Aorta (tissue), 5 donors: Measurements from ENCODE around the gene GUCD1. TPM values are rescaled to one million over a fixed set of nuclear protein-coding genes. Genes with fewer than 3 reads are reported as not detected.
A peak's percentile ranks its signal among the peaks of the same experiment; 100 is the strongest.
"Not testable (repeated sequence)": the region's sequence is repeated elsewhere in the genome, so short reads cannot be mapped to it uniquely, and the experiment has no call there.

ENCODE experiments used
- ATAC-seq: fragments of 200-7000 bp; cut with Tn5 transposase; one replicate; pipeline ENCODE4 v1.9.1; 2022; ENCODE audit warnings: moderate library complexity; ENCODE audit not compliant: low FRiP score
- DNase-seq, 2 donors: peaks; one replicate each; pipeline ENCODE4 v3.0.0-alpha.2; 2020
- H3K27ac ChIP-seq, 2 donors: one replicate each; pipeline ENCODE4 v1.5.1; 2013; ENCODE audit warnings: low read length in 2 of 2, mild to moderate bottlenecking in 2 of 2, moderate library complexity in 2 of 2, control low read depth in 1 of 2, inconsistent platforms in 1 of 2, low read depth in 1 of 2
- H3K27me3 ChIP-seq, 2 donors: one replicate each; pipeline ENCODE4 v1.6.1; 2013; ENCODE audit warnings: control low read depth in 1 of 2, low read length in 1 of 2, mild to moderate bottlenecking in 1 of 2, moderate library complexity in 1 of 2; ENCODE audit not compliant: insufficient read depth in 2 of 2, control insufficient read depth in 1 of 2
- H3K36me3 ChIP-seq, 2 donors: one replicate each; pipeline ENCODE4 v1.6.1; 2013; ENCODE audit warnings: control low read depth in 1 of 2, low read length in 1 of 2, mild to moderate bottlenecking in 1 of 2; ENCODE audit not compliant: insufficient read depth in 2 of 2, control insufficient read depth in 1 of 2
- H3K4me1 ChIP-seq, 2 donors: one replicate each; pipeline ENCODE4 v1.6.1; 2013; ENCODE audit warnings: low read length in 2 of 2, control low read depth in 1 of 2, mild to moderate bottlenecking in 1 of 2, moderate library complexity in 1 of 2; ENCODE audit not compliant: insufficient read depth in 2 of 2, control insufficient read depth in 1 of 2
- H3K4me3 ChIP-seq, 2 donors: one replicate each; pipeline ENCODE4 v1.5.1; 2013; ENCODE audit warnings: low read length in 2 of 2, control low read depth in 1 of 2, mild to moderate bottlenecking in 1 of 2
- H3K9me3 ChIP-seq: one replicate; pipeline ENCODE4 v1.6.1; 2013; ENCODE audit warnings: mild to moderate bottlenecking, low read length; ENCODE audit not compliant: control insufficient read depth
- WGBS, 2 donors: extraction: QIAGEN DNeasy Blood & Tissue Kit; methylation state at CpG; one replicate each; pipeline ENCODE4 v1.1.7; 2013; 5-methylcytosine and 5-hydroxymethylcytosine counted together
- intact Hi-C, 2 donors: fragments of 100-400 bp; cut with DNase I; formaldehyde crosslinking; loops; one replicate each; pipeline versions ENCODE4 v1.14.2 to v1.15.0; 2022
- polyA plus RNA-seq, 2 donors: library from polyadenylated mRNA; stranded (reverse); fragments of 200-250 nt; gene quantifications; one replicate each; pipeline ENCODE4 v1.2.3, GENCODE V29; 2013
- total RNA-seq, 2 donors: library from RNA; stranded (reverse); fragmentation: NEBNext Ultra II Directional; extraction: Animal tissue kit (Norgen Biotek cat#: 25700); gene quantifications; one replicate each; pipeline ENCODE4 v1.2.1, GENCODE V29; 2021
- donor health status: healthy with polysubstance abuse.
- donor health status: Bipolar disorder and iron deficiency.
- donor health status: DM: no; HTN: no; CAD: no.
- donor health status: DM: no; HTN: no; CAD: no.
- donor health status: DM: yes; HTN: yes; CAD: no.

Gene GUCD1
- total and polyA plus RNA-seq, 4 donors, result 42.2 to 71.6 (median 63.8) TPM

DNA sequence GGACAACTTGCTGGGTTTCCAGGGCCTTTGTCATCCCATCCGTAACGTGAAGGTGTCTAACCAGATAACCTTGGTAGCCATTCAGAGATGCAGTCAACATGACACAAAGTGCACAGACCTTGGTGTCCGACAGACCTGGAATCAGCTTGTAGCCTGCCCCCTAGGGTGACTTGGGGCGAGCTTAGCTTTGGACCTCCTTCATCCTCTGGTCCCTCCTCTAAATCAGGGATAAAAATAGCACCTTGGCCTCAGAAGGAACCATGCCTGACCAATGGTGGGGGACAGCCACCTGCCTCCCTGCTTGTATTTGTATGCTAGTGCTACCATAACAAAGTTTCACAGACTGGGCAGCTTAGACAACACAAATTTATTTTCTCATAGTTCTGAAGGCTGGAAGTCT is 4.5 kb upstream of the GUCD1 start:
- DNase-seq, result peak in 1 of 2 donors; percentile 2
- 31 to 32% methylated on average over 4 of the region's 4 CpGs for WGBS, 2 donors
- Histone ChIP-seq H3K27me3 (no peaks in the 10 kb centered on the region), H3K27ac (no peak overlapping the region), H3K9me3 (no peaks in the 10 kb centered on the region), H3K36me3 (peaks cover 0 to 3% of the 10 kb centered on the region in 2 donors), H3K4me1 (peaks cover 0 to 9% of the 10 kb centered on the region in 2 donors), H3K4me3 (no peak overlapping the region)
- ATAC-seq, result no peak
- intact Hi-C loops, result no loop called here

DNA sequence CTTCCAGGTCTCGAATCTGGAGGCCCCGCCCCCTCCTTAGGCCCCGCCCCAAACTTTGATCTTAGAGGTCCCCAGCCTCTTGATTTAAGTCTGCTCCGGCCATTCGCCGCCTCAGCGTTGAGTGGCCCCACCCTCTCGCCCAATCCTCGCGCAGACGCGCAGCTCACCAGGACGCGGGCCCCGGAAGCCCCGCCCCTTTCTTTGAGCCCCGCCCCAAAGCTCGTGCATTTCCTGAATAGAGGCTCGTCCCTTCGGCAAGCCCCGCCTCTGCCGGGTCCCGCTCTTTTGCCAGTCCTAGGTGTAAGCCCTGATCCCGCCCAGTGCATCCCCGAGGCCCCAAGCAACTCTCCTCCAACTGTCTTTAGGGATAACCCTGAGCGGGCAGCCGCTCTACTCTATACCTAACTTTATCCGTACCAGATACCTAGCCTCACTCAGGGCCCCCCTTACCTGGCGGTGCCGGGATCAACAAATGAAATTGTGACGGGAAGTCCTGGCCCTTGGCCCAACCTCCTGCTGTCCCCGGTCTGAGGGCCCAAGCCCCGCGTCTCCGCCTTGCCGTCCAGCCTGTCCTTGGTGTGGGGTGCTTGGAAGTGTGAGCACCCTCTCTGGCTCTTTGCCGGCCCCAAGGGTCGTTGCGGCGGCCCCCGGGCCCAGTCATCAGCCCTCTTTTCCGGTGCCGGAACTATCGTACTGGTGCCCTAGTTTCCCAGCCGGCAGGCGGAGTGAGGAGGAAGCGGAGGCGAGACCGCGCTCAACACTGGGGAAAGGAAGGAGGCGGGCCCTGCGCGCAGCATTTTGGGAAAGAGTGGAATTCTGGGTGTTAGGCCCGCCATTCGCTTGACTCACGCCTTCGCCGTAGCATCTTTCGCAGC is 464 bp upstream of the GUCD1 start, which contains the start of gene SNRPD3:
SNRPD3 (plus strand) TSS at position 835 of the 875 bp plus-strand sequence. CDS start 1,676 bp downstream, outside the sequence.
- peaks cover 0 to 3% of the 10 kb centered on the region in 2 donors for H3K36me3 ChIP-seq
- WGBS, 2 donors, result 0% methylated on average over 54 to 59 of the region's 59 CpGs
- intact Hi-C loops, result no loop called here
- peak within 1 kb of the TSS; percentile 72 to 83 for H3K4me3 ChIP-seq
- peak within 1 kb of the TSS; percentile 32 to 94 for H3K27ac ChIP-seq
- ATAC-seq (peak; percentile 97), DNase-seq (peak; percentile 100)
- H3K4me1 ChIP-seq, result peaks cover 4 to 5% of the 10 kb centered on the region in 2 donors
- H3K9me3 ChIP-seq, result no peaks in the 10 kb centered on the region
- H3K27me3 ChIP-seq, result no peaks in the 10 kb centered on the region

DNA sequence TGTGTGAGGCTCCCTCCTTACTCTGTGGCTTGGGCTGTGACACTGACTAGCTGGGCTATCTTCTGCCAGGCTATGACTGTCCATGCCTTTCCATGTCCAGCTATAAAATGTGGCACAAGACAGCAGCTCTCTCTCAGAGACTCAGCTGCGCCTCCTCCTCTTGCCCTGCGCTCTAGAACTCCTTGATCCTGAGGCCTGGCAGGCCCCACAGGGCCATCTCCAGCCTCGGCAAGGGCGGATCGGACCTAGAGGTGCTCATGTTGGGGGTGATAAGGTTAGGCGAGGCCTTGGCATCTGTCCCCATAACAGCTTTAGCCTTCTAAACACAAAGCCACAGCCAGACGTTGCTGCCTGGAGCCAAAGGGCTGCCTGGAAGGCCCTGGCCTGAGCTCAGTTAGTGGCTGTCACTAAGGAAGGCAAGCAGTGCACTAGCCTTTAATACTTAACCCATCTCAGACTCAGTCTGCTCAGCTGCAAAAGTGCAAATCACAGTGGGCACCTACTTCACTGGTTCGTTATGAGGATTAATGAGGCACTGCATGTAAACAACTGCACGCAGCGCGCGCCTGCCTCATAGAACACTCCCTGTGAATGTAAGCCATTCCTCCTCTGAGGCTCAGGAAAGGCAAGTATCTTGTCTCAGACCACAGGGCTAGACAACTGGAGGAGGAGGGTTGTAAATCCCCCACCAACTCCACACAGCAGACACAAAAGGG is 1.2 kb downstream of the GUCD1 start:
- no peaks in the 10 kb centered on the region for H3K27me3 ChIP-seq
- peak overlapping the region; percentile 69 to 72 for H3K4me3 ChIP-seq
- H3K9me3 ChIP-seq, result no peaks in the 10 kb centered on the region
- 22 to 33% methylated on average over 11 to 12 of the region's 12 CpGs for WGBS, 2 donors
- H3K4me1 ChIP-seq, result peaks cover 4 to 5% of the 10 kb centered on the region in 2 donors
- intact Hi-C loops, result no loop called here
- DNase-seq (peak in 1 of 2 donors; percentile 68), ATAC-seq (no peak)
- peak overlapping the region in 1 of 2 donors; percentile 7 for H3K27ac ChIP-seq
- H3K36me3 ChIP-seq, result peaks cover 0 to 3% of the 10 kb centered on the region in 2 donors

DNA sequence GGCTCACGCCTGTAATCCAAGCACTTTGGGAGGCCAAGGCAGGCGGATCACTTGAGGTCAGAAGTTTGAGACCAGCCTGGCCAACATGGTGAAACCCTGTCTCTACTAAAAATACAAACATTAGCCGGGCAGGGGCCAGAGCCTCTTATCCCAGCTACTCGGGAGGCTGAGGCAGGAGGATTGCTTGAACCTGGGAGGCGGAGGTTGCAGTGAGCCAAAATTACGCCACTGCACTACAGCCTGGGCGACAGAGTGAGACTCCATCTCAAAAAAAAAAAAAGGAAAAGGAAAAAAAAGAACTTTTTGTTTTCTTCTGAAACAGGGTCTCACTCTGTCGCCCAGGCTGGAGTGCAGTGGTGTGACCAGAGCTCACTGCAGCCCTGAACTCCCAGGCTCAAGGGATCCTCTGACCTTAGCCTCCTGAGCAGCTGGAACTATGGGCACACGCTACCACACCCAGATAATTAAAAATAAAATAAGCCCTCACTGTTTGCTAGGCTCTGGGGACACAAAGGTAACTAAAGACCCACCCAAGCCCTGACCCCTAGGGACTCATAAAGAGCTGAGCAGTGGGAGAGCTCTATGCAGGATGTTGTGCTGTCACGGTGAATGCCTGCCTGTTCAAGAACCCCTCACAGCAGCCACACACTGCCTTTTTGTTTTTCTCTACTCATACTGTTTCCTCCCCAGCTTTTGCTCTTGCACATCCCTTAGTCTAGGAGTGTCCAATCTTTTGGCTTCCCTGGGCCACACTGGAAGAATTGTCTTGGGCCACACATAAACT is 2.2 kb downstream of the GUCD1 start:
- 81 to 85% methylated on average over 10 of the region's 10 CpGs for WGBS, 2 donors
- H3K27ac ChIP-seq, H3K9me3 ChIP-seq, H3K4me3 ChIP-seq, H3K36me3 ChIP-seq, intact Hi-C loops, H3K4me1 ChIP-seq, ATAC-seq, H3K27me3 ChIP-seq, DNase-seq: not testable (repeated sequence)

DNA sequence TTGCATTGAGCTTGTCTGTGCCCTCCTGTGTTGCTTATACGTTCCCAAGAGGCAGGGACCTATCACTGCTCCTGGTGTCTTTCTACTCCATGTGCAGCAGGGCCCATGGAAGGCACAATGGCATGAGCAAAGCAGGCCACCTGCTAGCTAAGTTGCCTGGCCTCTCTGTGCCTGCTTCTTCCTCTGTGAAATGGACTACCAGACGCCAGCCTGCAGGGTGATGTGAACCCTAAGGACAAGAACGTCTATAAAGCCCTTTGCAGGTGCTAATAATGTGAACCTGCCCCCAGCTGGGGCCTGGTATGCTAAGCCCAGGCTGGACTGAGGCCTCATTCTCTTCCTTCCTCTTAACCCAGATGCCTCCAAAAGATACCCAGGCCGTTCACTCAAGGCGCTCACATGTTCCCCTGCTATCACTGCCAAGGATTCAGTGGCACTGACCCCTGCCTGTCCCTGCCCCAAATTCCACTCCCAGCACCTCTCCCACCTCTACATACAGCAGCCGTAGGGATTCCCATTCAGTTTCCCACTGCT is 4.0 kb downstream of the GUCD1 start:
- no peak overlapping the region for H3K4me3 ChIP-seq
- intact Hi-C loops, result no loop called here
- H3K36me3 ChIP-seq, result peaks cover 0 to 1% of the 10 kb centered on the region in 2 donors
- WGBS, 2 donors, result 77 to 82% methylated on average over 6 of the region's 6 CpGs
- no peak for DNase-seq
- H3K27me3 ChIP-seq, result no peaks in the 10 kb centered on the region
- peaks cover 0 to 4% of the 10 kb centered on the region in 2 donors for H3K4me1 ChIP-seq
- no peaks in the 10 kb centered on the region for H3K9me3 ChIP-seq
- H3K27ac ChIP-seq, result no peak overlapping the region
- no peak for ATAC-seq

DNA sequence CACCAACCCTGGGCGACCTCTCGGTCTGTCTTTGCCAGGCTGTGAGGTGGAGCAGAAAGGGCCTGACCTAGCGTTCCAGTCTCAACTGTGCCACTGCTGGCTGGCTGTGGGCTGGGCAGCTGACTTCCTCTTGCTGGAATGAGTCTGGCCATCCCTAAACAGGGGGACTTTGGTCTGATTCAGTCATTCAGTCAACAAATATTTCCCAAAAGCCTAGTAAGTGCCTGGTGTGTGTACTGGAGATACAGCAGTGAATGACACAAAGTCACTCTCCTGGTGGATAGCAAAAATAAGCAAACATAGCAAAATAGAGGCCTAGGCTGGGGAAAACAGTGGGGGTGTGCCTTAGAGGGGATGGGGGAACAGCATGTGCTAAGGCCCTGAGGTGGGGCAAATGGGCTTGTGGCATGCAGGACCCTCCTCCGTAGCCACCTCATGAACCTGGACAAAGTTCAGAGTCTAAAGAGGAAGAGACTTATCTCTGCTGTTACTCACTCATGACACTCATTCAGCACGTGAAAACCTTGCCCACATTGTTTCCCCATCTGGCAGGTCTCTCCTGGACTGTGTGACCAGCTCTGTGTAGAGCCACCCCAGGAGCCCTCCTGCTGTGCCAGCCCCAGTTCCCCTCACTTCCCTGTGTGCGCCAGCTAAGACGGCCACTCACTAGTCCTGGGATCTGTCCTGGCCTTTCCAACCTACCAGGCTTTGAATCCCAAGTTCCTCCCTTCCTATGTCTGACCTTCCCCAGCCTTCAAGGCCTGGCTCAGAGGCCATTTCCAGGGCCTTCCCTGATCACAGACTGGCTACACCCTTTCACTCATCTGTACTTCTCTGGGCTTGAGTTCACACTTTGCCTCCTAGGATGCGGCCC is 4.7 kb downstream of the GUCD1 start:
- peaks cover 0 to 1% of the 10 kb centered on the region in 2 donors for H3K36me3 ChIP-seq
- ATAC-seq (no peak), DNase-seq (no peak)
- H3K4me1 ChIP-seq, result peaks cover 0 to 4% of the 10 kb centered on the region in 2 donors
- no peaks in the 10 kb centered on the region for H3K9me3 ChIP-seq
- H3K27me3 ChIP-seq, result no peaks in the 10 kb centered on the region
- H3K27ac ChIP-seq, result no peak overlapping the region
- intact Hi-C loops, result no loop called here
- 76% methylated on average over 8 of the region's 8 CpGs for WGBS, 2 donors
- no peak overlapping the region for H3K4me3 ChIP-seq

DNA sequence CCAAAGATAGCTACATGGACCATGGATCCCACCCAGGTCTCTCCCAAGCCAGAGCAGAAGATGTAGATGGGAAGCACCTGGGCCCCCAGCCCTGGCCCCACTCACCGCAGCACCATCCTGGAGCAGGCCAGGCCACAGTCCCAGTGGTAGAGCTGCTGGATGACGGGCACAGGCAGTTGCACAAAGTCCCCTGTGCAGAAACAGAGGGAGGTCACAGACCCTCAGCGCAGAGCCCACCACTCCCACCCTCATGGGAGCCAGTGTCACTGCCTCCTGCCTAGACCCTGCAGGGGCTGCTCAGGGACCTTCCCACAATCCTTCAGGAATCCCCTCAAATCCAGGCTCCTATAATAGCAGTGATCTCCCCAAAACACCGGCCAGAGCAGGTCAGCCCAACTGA is 6.1 kb downstream of the GUCD1 start:
- 94 to 96% methylated on average over 4 of the region's 4 CpGs for WGBS, 2 donors
- intact Hi-C loops, result no loop called here

More for the DNA sequence above, 6.1 kb downstream of the GUCD1 start:
- Histone ChIP-seq H3K4me3 (no peak overlapping the region), H3K4me1 (peaks cover 0 to 4% of the 10 kb centered on the region in 2 donors), H3K27me3 (no peaks in the 10 kb centered on the region), H3K9me3 (no peaks in the 10 kb centered on the region), H3K27ac (no peak overlapping the region), H3K36me3 (peaks cover 0 to 1% of the 10 kb centered on the region in 2 donors)
- ATAC-seq, result no peak
- DNase-seq, result no peak
